ENCODE measurements around the gene HBA2.

The HBA2 gene

DNA sequence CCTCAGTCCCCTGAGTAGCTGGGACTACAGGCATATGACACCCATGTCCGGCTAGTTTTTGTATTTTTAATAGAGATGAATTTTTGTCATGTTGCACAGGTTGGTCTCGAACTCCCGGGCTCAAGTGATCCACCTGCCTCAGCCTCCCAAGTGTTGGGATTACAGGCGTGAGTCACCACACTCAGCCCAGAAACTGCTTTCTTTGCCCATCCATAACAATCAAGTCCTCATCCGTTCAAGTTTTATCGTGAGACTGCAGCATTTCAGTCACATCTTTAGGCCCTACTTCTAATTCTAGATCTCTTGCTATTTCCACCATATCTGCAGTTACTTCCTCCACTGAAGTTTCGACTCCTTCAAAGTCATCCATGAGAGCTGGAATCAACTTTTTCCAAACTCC, 40.6 kb upstream of the HBA2 start:
- H3K79me1 ChIP-seq (ENCODE audit: low read length), result no peaks in the 10 kb centered on the region
- no peaks in the 10 kb centered on the region for H3K36me3 ChIP-seq (ENCODE audit: control insufficient read depth, insufficient read depth, low read length)
- H2AK5ac ChIP-seq (ENCODE audit: low read length), result no peak overlapping the region
- H2BK120ac ChIP-seq (ENCODE audit: low read depth, low read length), result no peak overlapping the region
- H3K4me2 ChIP-seq (ENCODE audit: low read length), result no peak overlapping the region
- WGBS (ENCODE audit: extremely low coverage, insufficient coverage, low lambda C conversion rate), result no CpG with 5 or more reads among the region's 7 CpGs
- H3K27ac ChIP-seq (ENCODE audit: low read depth, low read length), result no peak overlapping the region
- H3K4ac ChIP-seq (ENCODE audit: low read depth, low read length), result no peak overlapping the region
- H3K56ac ChIP-seq (ENCODE audit: low read length), result no peak overlapping the region
- no peak overlapping the region for H3K4me3 ChIP-seq (ENCODE audit: low read length)
- no peaks in the 10 kb centered on the region for H3K27me3 ChIP-seq (ENCODE audit: insufficient read depth, low read length, poor library complexity)
- H3K9ac ChIP-seq (ENCODE audit: low read length), result no peak overlapping the region
- H3K18ac ChIP-seq (ENCODE audit: low read length), result no peak overlapping the region
- H2BK15ac ChIP-seq (replicated peaks; ENCODE audit: low read depth), result no peak overlapping the region
- no peak overlapping the region for H3K23ac ChIP-seq (ENCODE audit: low read length)
- no peak overlapping the region for H4K5ac ChIP-seq (ENCODE audit: low read length)
- no peak overlapping the region for H2BK5ac ChIP-seq (ENCODE audit: low read length)
- DNase-seq, result no peak
- no peak overlapping the region for H4K8ac ChIP-seq (ENCODE audit: low read depth, low read length)
- H3K4me1 ChIP-seq (ENCODE audit: control insufficient read depth, low read depth, low read length), result no peaks in the 10 kb centered on the region
- no peaks in the 10 kb centered on the region for H3K79me2 ChIP-seq (ENCODE audit: control insufficient read depth, insufficient read depth, low read length)

DNA sequence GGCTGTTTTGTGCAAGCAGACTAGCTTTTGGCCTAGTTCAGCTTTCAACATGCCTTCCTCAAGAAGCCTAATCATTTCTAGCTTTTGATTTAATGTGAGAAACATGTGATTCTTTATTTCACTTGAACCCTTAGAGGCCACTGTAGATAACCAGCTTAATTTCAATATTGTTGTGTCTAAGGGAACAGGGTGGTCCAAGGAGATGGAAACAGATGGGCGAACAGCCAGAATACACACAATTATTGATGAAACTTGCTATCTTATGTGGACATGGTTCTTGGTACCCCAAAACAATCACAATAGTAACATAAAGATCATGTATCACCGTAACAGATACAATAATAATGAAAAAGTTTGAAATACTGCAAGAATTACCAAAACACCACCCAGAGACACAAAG, 39.0 kb upstream of the HBA2 start:
- Histone ChIP-seq H2AK5ac (ENCODE audit: low read length) (no peak overlapping the region), H4K8ac (ENCODE audit: low read depth, low read length) (no peak overlapping the region), H3K4me3 (ENCODE audit: low read length) (no peak overlapping the region), H3K4me2 (ENCODE audit: low read length) (no peak overlapping the region), H2BK120ac (ENCODE audit: low read depth, low read length) (no peak overlapping the region), H3K56ac (ENCODE audit: low read length) (no peak overlapping the region), H3K4me1 (ENCODE audit: control insufficient read depth, low read depth, low read length) (no peaks in the 10 kb centered on the region), H3K4ac (ENCODE audit: low read depth, low read length) (no peak overlapping the region), H3K27ac (ENCODE audit: low read depth, low read length) (no peak overlapping the region), H3K36me3 (ENCODE audit: control insufficient read depth, insufficient read depth, low read length) (no peaks in the 10 kb centered on the region), H4K5ac (ENCODE audit: low read length) (no peak overlapping the region), H3K27me3 (ENCODE audit: insufficient read depth, low read length, poor library complexity) (no peaks in the 10 kb centered on the region), H3K23ac (ENCODE audit: low read length) (no peak overlapping the region), H3K18ac (ENCODE audit: low read length) (no peak overlapping the region), H2BK5ac (ENCODE audit: low read length) (no peak overlapping the region), H3K79me2 (ENCODE audit: control insufficient read depth, insufficient read depth, low read length) (no peaks in the 10 kb centered on the region), H3K79me1 (ENCODE audit: low read length) (peaks cover 1% of the 10 kb centered on the region), H3K9ac (ENCODE audit: low read length) (no peak overlapping the region), H2BK15ac (replicated peaks; ENCODE audit: low read depth) (no peak overlapping the region)
- no CpG with 5 or more reads among the region's 2 CpGs for WGBS (ENCODE audit: extremely low coverage, insufficient coverage, low lambda C conversion rate)
- no peak for DNase-seq

GRCh38 chr16:138049-138417, 34.6 kb upstream of the HBA2 start:
- Histone ChIP-seq H4K8ac (ENCODE audit: low read depth, low read length) (peak overlapping the region; percentile 65), H3K18ac (ENCODE audit: low read length) (peak overlapping the region; percentile 96), H3K27ac (ENCODE audit: low read depth, low read length) (peak overlapping the region; percentile 78), H3K23ac (ENCODE audit: low read length) (no peak overlapping the region), H3K56ac (ENCODE audit: low read length) (peak overlapping the region; percentile 85), H2BK120ac (ENCODE audit: low read depth, low read length) (peak overlapping the region; percentile 96), H3K4ac (ENCODE audit: low read depth, low read length) (peak overlapping the region; percentile 73), H3K4me2 (ENCODE audit: low read length) (peak overlapping the region; percentile 56), H2BK5ac (ENCODE audit: low read length) (no peak overlapping the region), H2AK5ac (ENCODE audit: low read length) (no peak overlapping the region), H3K27me3 (ENCODE audit: insufficient read depth, low read length, poor library complexity) (no peaks in the 10 kb centered on the region), H3K36me3 (ENCODE audit: control insufficient read depth, insufficient read depth, low read length) (no peaks in the 10 kb centered on the region), H3K4me3 (ENCODE audit: low read length) (peak overlapping the region; percentile 49), H2BK15ac (replicated peaks; ENCODE audit: low read depth) (no peak overlapping the region), H3K79me1 (ENCODE audit: low read length) (peaks cover 1% of the 10 kb centered on the region), H3K4me1 (ENCODE audit: control insufficient read depth, low read depth, low read length) (no peaks in the 10 kb centered on the region), H3K79me2 (ENCODE audit: control insufficient read depth, insufficient read depth, low read length) (no peaks in the 10 kb centered on the region), H4K5ac (ENCODE audit: low read length) (no peak overlapping the region), H3K9ac (ENCODE audit: low read length) (peak overlapping the region; percentile 77)
- WGBS (ENCODE audit: extremely low coverage, insufficient coverage, low lambda C conversion rate), result no CpG with 5 or more reads among the region's 30 CpGs
- DNase-seq, result peak; percentile 36

DNA sequence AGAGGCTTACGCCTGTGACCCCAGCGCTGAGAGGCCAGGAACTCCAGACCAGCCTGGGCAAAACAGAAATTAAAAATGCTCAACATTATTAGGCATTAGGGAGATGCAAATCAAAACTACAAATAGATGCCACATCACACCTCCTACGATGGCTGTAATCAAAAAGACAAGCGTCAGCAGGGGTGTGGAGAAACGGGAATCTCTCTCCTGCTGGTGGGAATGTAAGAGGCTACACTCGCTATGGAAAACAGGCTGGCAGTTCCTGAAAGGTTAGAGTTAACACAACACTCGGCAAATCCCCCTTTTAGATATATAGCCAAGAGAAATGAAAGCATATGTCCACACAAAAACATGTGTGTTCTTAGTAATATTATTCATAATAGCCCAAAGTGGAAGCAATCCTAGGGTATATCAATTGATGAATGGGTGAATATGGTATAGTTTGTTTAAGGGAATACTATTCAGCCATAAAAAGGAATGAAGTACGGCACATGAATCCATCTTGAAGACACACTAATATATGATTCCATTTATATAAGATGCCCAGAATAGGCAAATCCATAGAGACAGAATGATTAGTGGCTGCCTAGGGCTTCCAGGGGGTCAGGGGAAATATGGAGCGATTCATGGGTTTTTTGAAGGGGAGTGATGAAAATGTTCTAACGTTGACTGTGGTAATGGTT, 32.4 kb upstream of the HBA2 start:
- WGBS (ENCODE audit: extremely low coverage, insufficient coverage, low lambda C conversion rate), result no CpG with 5 or more reads among the region's 10 CpGs
- H4K5ac ChIP-seq (ENCODE audit: low read length), result no peak overlapping the region
- no peak overlapping the region for H2BK120ac ChIP-seq (ENCODE audit: low read depth, low read length)
- H3K79me2 ChIP-seq (ENCODE audit: control insufficient read depth, insufficient read depth, low read length), result no peaks in the 10 kb centered on the region
- no peak overlapping the region for H2AK5ac ChIP-seq (ENCODE audit: low read length)
- no peaks in the 10 kb centered on the region for H3K4me1 ChIP-seq (ENCODE audit: control insufficient read depth, low read depth, low read length)
- no peak overlapping the region for H2BK15ac ChIP-seq (replicated peaks; ENCODE audit: low read depth)
- H2BK5ac ChIP-seq (ENCODE audit: low read length), result no peak overlapping the region
- H3K56ac ChIP-seq (ENCODE audit: low read length), result no peak overlapping the region
- H3K4ac ChIP-seq (ENCODE audit: low read depth, low read length), result no peak overlapping the region
- H3K4me2 ChIP-seq (ENCODE audit: low read length), result no peak overlapping the region
- no peak overlapping the region for H3K18ac ChIP-seq (ENCODE audit: low read length)
- H3K27me3 ChIP-seq (ENCODE audit: insufficient read depth, low read length, poor library complexity), result no peaks in the 10 kb centered on the region
- no peak overlapping the region for H3K27ac ChIP-seq (ENCODE audit: low read depth, low read length)
- no peak overlapping the region for H3K9ac ChIP-seq (ENCODE audit: low read length)
- H3K23ac ChIP-seq (ENCODE audit: low read length), result no peak overlapping the region
- no peak overlapping the region for H4K8ac ChIP-seq (ENCODE audit: low read depth, low read length)
- peaks cover 1% of the 10 kb centered on the region for H3K79me1 ChIP-seq (ENCODE audit: low read length)
- H3K4me3 ChIP-seq (ENCODE audit: low read length), result no peak overlapping the region
- DNase-seq, result peak; percentile 55
- no peaks in the 10 kb centered on the region for H3K36me3 ChIP-seq (ENCODE audit: control insufficient read depth, insufficient read depth, low read length)

DNA sequence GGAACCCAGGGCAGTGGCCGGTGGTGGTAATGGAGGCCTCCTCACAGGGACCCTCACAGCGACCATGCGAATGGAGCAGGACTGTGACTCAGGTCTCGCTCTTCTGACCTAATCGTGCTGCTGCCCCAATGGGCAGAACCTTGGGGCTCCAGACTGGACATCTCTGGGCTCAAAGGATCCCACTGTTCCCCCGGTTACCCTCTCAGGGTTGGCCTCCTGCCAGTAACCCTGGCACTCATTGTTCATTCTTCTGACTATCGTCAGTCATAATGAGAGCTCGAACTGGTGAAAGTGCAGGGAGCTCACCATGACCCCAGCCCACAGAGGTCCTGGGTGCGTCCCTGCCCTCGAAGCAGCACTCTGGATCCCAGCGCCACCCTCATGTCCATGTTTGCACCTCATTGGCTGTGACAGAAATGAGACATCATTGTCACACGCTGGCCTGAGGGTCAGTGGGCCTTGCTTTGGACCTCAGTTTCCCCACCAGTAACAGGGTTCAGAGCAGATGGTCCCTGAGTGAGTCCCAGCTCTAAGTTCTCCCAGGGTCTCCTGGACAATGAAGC, 30.2 kb upstream of the HBA2 start:
- H3K18ac ChIP-seq (ENCODE audit: low read length), result no peak overlapping the region
- no peak overlapping the region for H2BK5ac ChIP-seq (ENCODE audit: low read length)
- H3K79me1 ChIP-seq (ENCODE audit: low read length), result no peaks in the 10 kb centered on the region
- no peak overlapping the region for H3K9ac ChIP-seq (ENCODE audit: low read length)
- H3K4ac ChIP-seq (ENCODE audit: low read depth, low read length), result no peak overlapping the region
- no peak overlapping the region for H4K8ac ChIP-seq (ENCODE audit: low read depth, low read length)
- no peak overlapping the region for H3K4me2 ChIP-seq (ENCODE audit: low read length)
- no CpG with 5 or more reads among the region's 12 CpGs for WGBS (ENCODE audit: extremely low coverage, insufficient coverage, low lambda C conversion rate)
- H3K27ac ChIP-seq (ENCODE audit: low read depth, low read length), result no peak overlapping the region
- no peak overlapping the region for H3K56ac ChIP-seq (ENCODE audit: low read length)
- H2BK15ac ChIP-seq (replicated peaks; ENCODE audit: low read depth), result no peak overlapping the region
- DNase-seq, result no peak
- H3K79me2 ChIP-seq (ENCODE audit: control insufficient read depth, insufficient read depth, low read length), result no peaks in the 10 kb centered on the region
- H3K23ac ChIP-seq (ENCODE audit: low read length), result no peak overlapping the region
- H2BK120ac ChIP-seq (ENCODE audit: low read depth, low read length), result no peak overlapping the region
- no peak overlapping the region for H3K4me3 ChIP-seq (ENCODE audit: low read length)
- no peaks in the 10 kb centered on the region for H3K27me3 ChIP-seq (ENCODE audit: insufficient read depth, low read length, poor library complexity)
- H3K4me1 ChIP-seq (ENCODE audit: control insufficient read depth, low read depth, low read length), result no peaks in the 10 kb centered on the region
- H4K5ac ChIP-seq (ENCODE audit: low read length), result no peak overlapping the region
- H3K36me3 ChIP-seq (ENCODE audit: control insufficient read depth, insufficient read depth, low read length), result no peaks in the 10 kb centered on the region
- no peak overlapping the region for H2AK5ac ChIP-seq (ENCODE audit: low read length)

- H3K4me1 ChIP-seq (ENCODE audit: control insufficient read depth, low read depth, low read length), result no peaks in the 10 kb centered on the region
- no peak overlapping the region for H3K4me2 ChIP-seq (ENCODE audit: low read length)
- no peak overlapping the region for H3K18ac ChIP-seq (ENCODE audit: low read length)
- no peak overlapping the region for H3K23ac ChIP-seq (ENCODE audit: low read length)
- no peak overlapping the region for H2BK15ac ChIP-seq (replicated peaks; ENCODE audit: low read depth)
- no peak overlapping the region for H2AK5ac ChIP-seq (ENCODE audit: low read length)
- H2BK120ac ChIP-seq (ENCODE audit: low read depth, low read length), result no peak overlapping the region
- no peak overlapping the region for H3K56ac ChIP-seq (ENCODE audit: low read length)
- no peak overlapping the region for H3K4me3 ChIP-seq (ENCODE audit: low read length)
- no peak overlapping the region for H3K27ac ChIP-seq (ENCODE audit: low read depth, low read length)
- H4K5ac ChIP-seq (ENCODE audit: low read length), result no peak overlapping the region
- no peak overlapping the region for H2BK5ac ChIP-seq (ENCODE audit: low read length)
- no peak overlapping the region for H3K4ac ChIP-seq (ENCODE audit: low read depth, low read length)
- no peaks in the 10 kb centered on the region for H3K79me2 ChIP-seq (ENCODE audit: control insufficient read depth, insufficient read depth, low read length)
- no CpG with 5 or more reads among the region's 6 CpGs for WGBS (ENCODE audit: extremely low coverage, insufficient coverage, low lambda C conversion rate)
- DNase-seq, result no peak
- no peak overlapping the region for H3K9ac ChIP-seq (ENCODE audit: low read length)
- H3K36me3 ChIP-seq (ENCODE audit: control insufficient read depth, insufficient read depth, low read length), result no peaks in the 10 kb centered on the region
- H3K27me3 ChIP-seq (ENCODE audit: insufficient read depth, low read length, poor library complexity), result no peaks in the 10 kb centered on the region
- H4K8ac ChIP-seq (ENCODE audit: low read depth, low read length), result no peak overlapping the region
- H3K79me1 ChIP-seq (ENCODE audit: low read length), result no peaks in the 10 kb centered on the region
These were observed 29.6 kb upstream of the HBA2 start for GRCh38 chr16:143047-143446.
